Thoracic aorta (tissue), 2 donors: ENCODE measurements around the gene RRBP1. TPM values are rescaled to one million over a fixed set of nuclear protein-coding genes. Genes with fewer than 3 reads are reported as not detected.
A peak's percentile ranks its signal among the peaks of the same experiment; 100 is the strongest.

Source experiments
- ATAC-seq: fragments of 150-250 bp; one replicate; pipeline ENCODE4 v1.8.0; 2017; ENCODE audit warnings: low read depth; ENCODE audit not compliant: insufficient number of reproducible peaks, low FRiP score
- DNase-seq: peaks from one replicate; pipeline ENCODE4 v3.0.0-alpha.2; 2020; ENCODE audit warnings: low spot score
- H3K27ac ChIP-seq, 2 donors: fragments of 200-600 bp; sonication (generic); 1 replicate in 1 of 2; 2 replicates in 1 of 2; pipeline ENCODE4 v1.5.1; 2016; ENCODE audit warnings: mild to moderate bottlenecking in 2 of 2, moderate library complexity in 2 of 2
- H3K27me3 ChIP-seq: fragments of 200-600 bp; sonication (generic); replicated peaks from 2 replicates; pipeline ENCODE4 v1.6.0; 2016; ENCODE audit warnings: mild to moderate bottlenecking; ENCODE audit not compliant: insufficient read depth
- H3K36me3 ChIP-seq: fragments of 200-600 bp; sonication (generic); one replicate; pipeline ENCODE4 v1.5.1; 2016
- H3K4me1 ChIP-seq, 2 donors: fragments of 200-600 bp; sonication (generic); 1 replicate in 1 of 2; 2 replicates in 1 of 2; pipeline versions ENCODE4 v1.5.1 to v1.6.0; 2016; ENCODE audit warnings: low read depth in 2 of 2, mild to moderate bottlenecking in 1 of 2; ENCODE audit not compliant: control insufficient read depth in 1 of 2
- H3K4me3 ChIP-seq: fragments of 200-600 bp; sonication (generic); 2 replicates; pipeline ENCODE4 v1.5.1; 2016; ENCODE audit warnings: mild to moderate bottlenecking
- H3K9me3 ChIP-seq: fragments of 200-600 bp; sonication (generic); 2 replicates; pipeline ENCODE4 v1.5.1; 2016
- total RNA-seq, 2 donors: library from RNA; depleted of rRNA; stranded (reverse); fragments of >200 nt; gene quantifications; one replicate each; pipeline versions ENCODE4 v1.1.0 to v1.2.3, GENCODE V29; 2016
- TF ChIP-seq, protein P1 (sequence below): fragments of 200-600 bp; sonication (generic); IDR thresholded peaks from one replicate; pipeline ENCODE4 v1.5.1; 2019; ENCODE audit warnings: antibody characterized with exemption

RRBP1 gene
- total RNA-seq, 2 donors from 2014 or later: 113 to 163 TPM

DNA sequence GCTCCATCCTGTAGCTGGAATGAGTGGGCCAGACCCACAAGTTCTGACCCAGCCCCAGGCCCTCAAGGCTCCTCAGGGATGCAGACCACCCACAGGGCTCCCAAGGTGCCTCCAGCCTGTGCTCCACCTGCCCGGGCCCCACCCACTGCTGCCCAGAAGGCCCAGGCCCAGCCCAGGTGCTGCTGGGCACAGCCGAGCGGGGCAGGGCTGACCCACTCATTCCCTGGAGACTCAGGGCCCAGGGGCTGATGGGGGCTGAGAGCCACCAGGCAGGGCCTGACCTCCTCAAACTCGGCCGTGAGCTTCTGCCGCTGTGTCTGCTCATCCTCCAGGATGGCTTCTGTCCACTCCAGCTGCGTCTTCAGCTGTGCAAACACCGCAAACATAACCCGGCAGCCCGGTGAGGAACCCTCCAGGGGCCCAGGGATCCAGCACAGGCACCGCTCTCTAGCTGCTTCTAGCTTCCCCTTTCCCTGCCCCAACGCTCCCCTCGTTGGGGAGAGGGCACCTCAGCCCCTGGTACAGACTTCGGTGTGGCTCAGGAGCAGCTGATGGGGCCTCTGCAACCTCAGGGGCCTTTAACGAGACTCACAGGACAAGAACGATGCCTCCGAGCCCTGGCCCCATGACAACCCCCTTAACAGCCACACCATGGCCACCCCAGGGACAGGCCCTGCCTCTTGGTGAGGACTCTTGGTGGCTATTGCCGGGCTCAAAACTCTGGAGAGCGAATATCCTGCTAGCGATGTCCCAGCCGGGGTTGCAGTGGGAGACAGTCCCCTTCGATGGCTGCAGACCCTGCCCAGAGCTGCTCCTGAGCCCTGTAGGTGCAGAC, 66.2 kb downstream of the RRBP1 start:
- Histone ChIP-seq H3K4me1 (peaks cover 33 to 54% of the 10 kb centered on the region in 2 donors), H3K4me3 (no peak overlapping the region), H3K36me3 (peaks cover 28% of the 10 kb centered on the region), H3K9me3 (no peaks in the 10 kb centered on the region), H3K27ac (peak overlapping the region; percentile 83 to 87), H3K27me3 (no peaks in the 10 kb centered on the region)
- ATAC-seq: no peak
- TF ChIP-seq, protein P1, sequence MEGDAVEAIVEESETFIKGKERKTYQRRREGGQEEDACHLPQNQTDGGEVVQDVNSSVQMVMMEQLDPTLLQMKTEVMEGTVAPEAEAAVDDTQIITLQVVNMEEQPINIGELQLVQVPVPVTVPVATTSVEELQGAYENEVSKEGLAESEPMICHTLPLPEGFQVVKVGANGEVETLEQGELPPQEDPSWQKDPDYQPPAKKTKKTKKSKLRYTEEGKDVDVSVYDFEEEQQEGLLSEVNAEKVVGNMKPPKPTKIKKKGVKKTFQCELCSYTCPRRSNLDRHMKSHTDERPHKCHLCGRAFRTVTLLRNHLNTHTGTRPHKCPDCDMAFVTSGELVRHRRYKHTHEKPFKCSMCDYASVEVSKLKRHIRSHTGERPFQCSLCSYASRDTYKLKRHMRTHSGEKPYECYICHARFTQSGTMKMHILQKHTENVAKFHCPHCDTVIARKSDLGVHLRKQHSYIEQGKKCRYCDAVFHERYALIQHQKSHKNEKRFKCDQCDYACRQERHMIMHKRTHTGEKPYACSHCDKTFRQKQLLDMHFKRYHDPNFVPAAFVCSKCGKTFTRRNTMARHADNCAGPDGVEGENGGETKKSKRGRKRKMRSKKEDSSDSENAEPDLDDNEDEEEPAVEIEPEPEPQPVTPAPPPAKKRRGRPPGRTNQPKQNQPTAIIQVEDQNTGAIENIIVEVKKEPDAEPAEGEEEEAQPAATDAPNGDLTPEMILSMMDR: no peak
- DNase-seq: no peak

DNA sequence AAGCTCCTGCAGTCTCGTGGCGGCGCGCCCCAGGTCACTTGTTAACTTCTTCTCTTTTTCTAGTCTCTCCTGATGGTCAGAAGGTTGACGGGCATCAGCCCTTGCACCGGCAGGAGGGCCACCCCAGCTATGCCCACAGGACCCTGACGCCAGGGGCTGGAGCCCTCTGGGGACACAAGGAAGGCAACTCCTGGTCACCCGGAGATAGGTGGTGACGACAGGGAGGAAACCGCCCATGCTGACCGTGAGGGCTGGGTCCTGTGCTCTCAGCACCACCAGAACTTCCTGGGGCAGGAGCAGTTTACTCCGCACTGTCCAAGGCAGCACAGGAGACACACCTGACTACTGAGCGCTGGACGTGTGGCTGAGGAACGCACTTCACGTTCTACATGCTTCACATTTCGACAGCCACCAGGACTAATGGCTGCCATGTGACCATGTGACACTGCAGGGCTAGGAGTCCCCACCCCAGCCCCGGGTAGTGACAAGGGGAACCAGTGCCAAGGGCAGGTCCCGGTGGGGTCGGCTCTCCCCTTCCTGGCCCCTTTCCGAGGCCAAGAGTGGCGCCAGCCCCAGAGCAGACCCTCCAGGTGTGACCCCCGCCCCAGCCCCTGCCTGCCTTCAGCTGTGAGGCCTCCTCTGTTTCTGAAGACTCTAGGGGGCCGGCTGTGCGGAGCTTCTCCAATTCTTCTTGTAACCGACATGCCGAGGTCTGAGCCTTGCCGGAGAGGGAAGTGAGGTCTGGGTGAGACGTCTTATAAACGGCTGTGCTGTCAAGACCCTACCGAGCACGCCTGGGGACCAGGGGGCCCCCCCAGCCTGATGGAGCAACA, 67.0 kb downstream of the RRBP1 start:
- H3K27ac ChIP-seq: peak overlapping the region; percentile 83 to 87
- peak overlapping the region; percentile 56 for H3K4me3 ChIP-seq
- no peaks in the 10 kb centered on the region for H3K9me3 ChIP-seq
- peaks cover 41 to 62% of the 10 kb centered on the region in 2 donors for H3K4me1 ChIP-seq
- no peak for DNase-seq
- H3K36me3 ChIP-seq: peaks cover 25% of the 10 kb centered on the region
- TF ChIP-seq, protein P1: no peak
- ATAC-seq: no peak
- no peaks in the 10 kb centered on the region for H3K27me3 ChIP-seq

DNA sequence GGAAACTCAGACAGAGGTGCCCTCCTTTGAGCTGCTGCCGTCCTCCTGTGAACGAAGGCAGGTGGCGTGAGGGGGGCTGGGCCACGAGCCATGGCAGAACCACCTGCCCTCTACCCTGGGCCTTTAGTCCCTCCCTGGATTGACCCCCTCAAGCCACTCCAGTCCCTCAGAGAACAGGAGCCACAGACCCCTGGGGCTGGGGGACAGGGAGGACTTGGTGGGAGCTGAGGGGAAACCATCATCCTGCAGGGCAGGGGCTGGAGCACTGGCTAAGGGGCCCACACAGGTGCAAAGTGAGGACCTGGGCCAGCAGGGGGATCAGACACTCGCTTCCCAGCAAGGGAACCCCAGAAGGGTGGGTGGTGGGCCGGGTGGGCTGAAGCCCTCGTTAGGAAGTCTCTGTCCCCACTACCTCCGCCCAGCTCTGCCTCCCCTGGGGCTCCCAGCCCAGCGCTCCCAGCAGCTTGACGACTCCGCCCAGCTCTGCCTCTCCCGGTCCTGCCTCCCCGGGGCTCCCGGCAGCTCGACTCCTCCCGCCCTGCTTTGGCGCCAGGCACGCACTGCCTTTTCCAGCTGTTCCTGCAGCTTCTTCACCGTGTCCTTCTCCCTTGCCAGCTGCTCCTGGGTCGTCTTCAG, 67.7 kb downstream of the RRBP1 start:
- Histone ChIP-seq H3K27ac (peak overlapping the region; percentile 83 to 87), H3K27me3 (no peaks in the 10 kb centered on the region), H3K4me1 (peaks cover 49 to 69% of the 10 kb centered on the region in 2 donors), H3K9me3 (no peaks in the 10 kb centered on the region), H3K36me3 (peaks cover 24% of the 10 kb centered on the region), H3K4me3 (peak overlapping the region; percentile 56)
- peak; percentile 18 for ATAC-seq
- DNase-seq: no peak
- TF ChIP-seq, protein P1: no peak

DNA sequence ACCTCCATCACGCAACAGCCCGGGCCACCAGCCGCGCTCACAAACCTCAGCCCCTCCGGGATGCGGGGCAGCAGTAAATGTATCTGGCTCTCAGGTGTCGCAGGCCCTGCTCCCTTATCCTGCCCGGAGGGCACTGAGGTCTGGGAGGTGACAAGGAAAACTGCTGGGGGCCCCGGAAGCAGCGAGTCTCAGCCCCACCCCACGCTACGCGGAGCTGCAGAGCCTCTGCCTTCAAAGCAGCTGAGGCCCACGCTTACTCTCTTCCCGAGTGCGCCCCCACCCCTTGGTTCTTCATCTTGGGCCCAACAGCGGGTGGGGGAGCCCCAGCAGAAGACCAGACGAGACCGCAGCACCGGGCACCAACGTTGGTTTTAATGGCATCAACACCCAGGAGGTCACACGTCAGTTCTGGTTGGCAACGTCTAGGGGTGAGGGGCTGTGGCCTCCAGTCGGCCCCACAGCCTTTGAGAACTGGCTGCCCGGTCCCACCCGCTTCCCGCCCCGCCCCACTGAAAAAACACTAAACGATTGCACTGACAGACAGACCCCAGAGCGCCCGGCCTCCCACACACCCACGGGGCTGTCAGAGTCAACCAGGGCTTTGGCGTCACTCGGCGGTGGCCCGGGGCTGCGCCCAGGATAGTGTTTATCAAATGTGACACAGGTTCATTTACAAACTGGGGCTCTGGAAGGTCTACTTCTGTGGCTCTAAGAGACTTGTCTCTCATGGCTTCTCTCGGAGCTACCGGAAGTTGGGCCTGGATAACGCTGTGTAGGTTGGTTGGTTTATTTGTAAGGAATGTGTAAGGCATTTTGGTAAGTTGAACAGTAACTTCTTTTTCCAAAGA, 68.5 kb downstream of the RRBP1 start:
- TF ChIP-seq, protein P1: no peak
- Histone ChIP-seq H3K4me1 (peaks cover 56 to 76% of the 10 kb centered on the region in 2 donors), H3K36me3 (peaks cover 25% of the 10 kb centered on the region)

More for the DNA sequence above, 68.5 kb downstream of the RRBP1 start:
- H3K27ac ChIP-seq: peak overlapping the region; percentile 83 to 87
- ATAC-seq (no peak), DNase-seq (no peak)
- H3K27me3 ChIP-seq: no peaks in the 10 kb centered on the region
- H3K9me3 ChIP-seq: no peaks in the 10 kb centered on the region
- H3K4me3 ChIP-seq: no peak overlapping the region
